ENCODE data around the gene CCL16.

CCL16 gene

DNA sequence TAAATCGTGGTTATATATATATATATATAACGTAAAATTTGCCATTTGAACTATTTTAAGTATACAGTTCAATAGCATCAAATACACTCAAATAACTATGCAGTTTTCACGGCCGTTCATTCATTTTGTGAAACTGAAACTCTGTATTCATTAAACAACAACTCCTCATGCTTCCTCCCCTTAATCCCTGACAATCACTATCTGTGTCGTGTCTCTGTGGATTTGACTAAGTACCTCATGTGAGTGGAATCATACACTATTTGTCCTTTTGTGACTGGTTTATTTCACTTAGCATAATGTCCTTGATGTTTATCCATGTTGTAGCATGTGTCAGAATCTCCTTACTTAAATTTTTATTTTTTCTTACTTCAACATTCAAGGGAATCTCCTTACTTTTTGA, 33.6 kb upstream of the CCL16 start:
- Histone ChIP-seq H3K9ac (ENCODE audit: low read depth, low read length, poor library complexity) (no peak overlapping the region), H4K91ac (ENCODE audit: low read depth, low read length, poor library complexity) (no peak overlapping the region), H3K4me2 (ENCODE audit: insufficient read depth, low read length, poor library complexity, severe bottlenecking) (no peak overlapping the region), H3K9me3 (replicated peaks in 1 of 2; ENCODE audit: control insufficient read depth in 2 of 2, insufficient read depth in 1 of 2, low read depth in 1 of 2, low read length in 2 of 2) (peaks cover 0 to 6% of the 10 kb centered on the region in 2 donors), H3K18ac (ENCODE audit: low read length) (no peak overlapping the region), H3K14ac (ENCODE audit: low read length) (no peak overlapping the region), H3K4ac (ENCODE audit: low read length) (no peak overlapping the region), H3K27ac (replicated peaks; ENCODE audit: low read length) (no peak overlapping the region), H2AK5ac (ENCODE audit: low read depth, low read length) (no peak overlapping the region), H3K4me1 (ENCODE audit: control insufficient read depth in 2 of 2, insufficient read depth in 1 of 2, low read depth in 1 of 2, low read length in 2 of 2) (no peaks in the 10 kb centered on the region), H3K27me3 (ENCODE audit: control insufficient read depth in 3 of 3, insufficient read depth in 3 of 3, low read depth in 1 of 3, low read length in 3 of 3) (peaks cover 0 to 3% (median 0%) of the 10 kb centered on the region in 3 experiments), H4K8ac (ENCODE audit: low read depth, low read length) (no peak overlapping the region), H2BK120ac (ENCODE audit: low read depth, low read length) (no peak overlapping the region), H2BK12ac (ENCODE audit: low read length) (no peak overlapping the region), H2AFZ (ENCODE audit: low read length) (no peak overlapping the region), H3K23ac (ENCODE audit: low read depth, low read length, poor library complexity) (no peak overlapping the region), H3K79me1 (ENCODE audit: low read depth, low read length) (no peaks in the 10 kb centered on the region), H3K36me3 (replicated peaks in 1 of 2; ENCODE audit: control insufficient read depth in 2 of 2, insufficient read depth in 2 of 2, low read length in 2 of 2) (no peaks in the 10 kb centered on the region), H2BK5ac (ENCODE audit: low read length) (no peak overlapping the region), H3K4me3 (ENCODE audit: low read length in 2 of 2) (no peak overlapping the region), H2BK15ac (ENCODE audit: low read length) (no peak overlapping the region)
- no CpG with 5 or more reads among the region's 5 CpGs for WGBS, 2 donors (ENCODE audit: extremely low coverage in 2 of 2, insufficient read length in 2 of 2, insufficient replicate concordance in 1 of 2)
- DNase-seq (ENCODE audit: low spot score): no peak

DNA sequence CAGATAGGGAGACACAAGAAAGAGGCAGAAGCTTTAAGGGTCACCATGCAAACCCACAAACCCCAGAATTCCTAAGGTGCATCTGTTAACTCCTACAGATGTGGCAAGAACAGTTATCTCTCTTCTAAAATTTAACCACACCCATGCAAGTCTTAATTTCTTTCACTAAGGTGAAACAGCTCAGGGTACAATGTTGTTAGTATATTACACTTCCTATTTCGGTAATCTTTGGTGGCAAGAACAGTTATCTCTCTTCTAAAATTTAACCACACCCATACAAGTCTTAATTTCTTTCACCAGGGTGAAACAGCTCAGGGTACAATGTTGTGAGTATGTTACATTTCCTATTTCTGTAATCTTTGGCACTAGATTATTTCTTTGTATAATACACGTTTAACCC, 29.9 kb upstream of the CCL16 start:
- DNase-seq (ENCODE audit: low spot score): no peak

DNA sequence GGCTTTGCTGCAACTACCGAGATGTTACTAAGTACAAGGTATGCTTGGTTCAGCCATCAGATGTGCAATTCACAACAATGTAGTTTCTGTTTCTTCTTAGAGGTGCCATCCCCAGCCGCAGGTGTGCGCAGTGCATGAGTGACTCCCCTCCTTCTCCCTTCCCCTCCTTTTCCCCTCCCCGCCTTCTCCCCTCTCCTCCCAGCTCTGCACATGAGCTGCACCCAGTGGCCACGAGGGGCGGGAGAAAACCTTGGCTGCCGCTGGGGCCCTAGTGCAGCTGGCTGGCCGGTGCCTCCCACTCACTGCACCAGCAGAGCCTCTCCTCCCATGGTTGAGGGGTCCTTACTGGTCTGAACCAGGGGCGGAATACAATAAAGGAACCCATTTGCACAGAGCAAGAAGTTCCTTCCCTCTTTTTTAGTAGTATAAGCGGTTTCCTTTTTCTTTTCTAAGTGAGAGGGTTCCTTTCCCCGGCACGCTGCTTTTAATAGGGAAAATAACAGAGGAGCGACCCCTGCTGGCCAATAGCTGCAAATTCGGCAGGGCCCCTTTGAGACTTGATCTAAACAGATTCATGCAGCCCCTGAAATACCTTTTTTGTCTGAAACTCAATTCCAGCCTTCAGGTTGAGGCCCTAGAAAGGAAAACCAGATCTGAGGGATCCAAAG, 27.8 kb upstream of the CCL16 start:
- Histone ChIP-seq H3K14ac (ENCODE audit: low read length) (no peak overlapping the region), H3K4me2 (ENCODE audit: insufficient read depth, low read length, poor library complexity, severe bottlenecking) (no peak overlapping the region), H2BK5ac (ENCODE audit: low read length) (no peak overlapping the region), H4K8ac (ENCODE audit: low read depth, low read length) (no peak overlapping the region), H3K79me1 (ENCODE audit: low read depth, low read length) (no peaks in the 10 kb centered on the region), H3K4me1 (ENCODE audit: control insufficient read depth in 2 of 2, insufficient read depth in 1 of 2, low read depth in 1 of 2, low read length in 2 of 2) (no peaks in the 10 kb centered on the region), H2BK15ac (ENCODE audit: low read length) (no peak overlapping the region), H2AFZ (ENCODE audit: low read length) (peak overlapping the region; percentile 75), H2BK120ac (ENCODE audit: low read depth, low read length) (no peak overlapping the region), H3K27me3 (ENCODE audit: control insufficient read depth in 3 of 3, insufficient read depth in 3 of 3, low read depth in 1 of 3, low read length in 3 of 3) (peaks cover 0 to 3% (median 0%) of the 10 kb centered on the region in 3 experiments), H3K18ac (ENCODE audit: low read length) (no peak overlapping the region), H3K23ac (ENCODE audit: low read depth, low read length, poor library complexity) (no peak overlapping the region), H3K4ac (ENCODE audit: low read length) (no peak overlapping the region), H2BK12ac (ENCODE audit: low read length) (no peak overlapping the region), H4K91ac (ENCODE audit: low read depth, low read length, poor library complexity) (no peak overlapping the region), H3K9me3 (replicated peaks in 1 of 2; ENCODE audit: control insufficient read depth in 2 of 2, insufficient read depth in 1 of 2, low read depth in 1 of 2, low read length in 2 of 2) (peaks cover 0 to 14% of the 10 kb centered on the region in 2 donors), H3K36me3 (replicated peaks in 1 of 2; ENCODE audit: control insufficient read depth in 2 of 2, insufficient read depth in 2 of 2, low read length in 2 of 2) (no peaks in the 10 kb centered on the region), H3K27ac (replicated peaks; ENCODE audit: low read length) (no peak overlapping the region), H2AK5ac (ENCODE audit: low read depth, low read length) (no peak overlapping the region), H3K4me3 (ENCODE audit: low read length in 2 of 2) (peak overlapping the region in 1 of 2 donors; percentile 21), H3K9ac (ENCODE audit: low read depth, low read length, poor library complexity) (no peak overlapping the region)
- DNase-seq (ENCODE audit: low spot score): no peak
- no CpG with 5 or more reads among the region's 14 CpGs for WGBS, 2 donors (ENCODE audit: extremely low coverage in 2 of 2, insufficient read length in 2 of 2, insufficient replicate concordance in 1 of 2)

More for the DNA sequence above, 29.9 kb upstream of the CCL16 start:
- H3K18ac ChIP-seq (ENCODE audit: low read length): no peak overlapping the region
- no peak overlapping the region for H3K14ac ChIP-seq (ENCODE audit: low read length)
- no peak overlapping the region for H3K23ac ChIP-seq (ENCODE audit: low read depth, low read length, poor library complexity)
- no peak overlapping the region for H2BK12ac ChIP-seq (ENCODE audit: low read length)
- H2AFZ ChIP-seq (ENCODE audit: low read length): no peak overlapping the region
- H3K27ac ChIP-seq (replicated peaks; ENCODE audit: low read length): no peak overlapping the region
- H3K79me1 ChIP-seq (ENCODE audit: low read depth, low read length): no peaks in the 10 kb centered on the region
- no peak overlapping the region for H3K4me2 ChIP-seq (ENCODE audit: insufficient read depth, low read length, poor library complexity, severe bottlenecking)
- no peak overlapping the region for H2BK15ac ChIP-seq (ENCODE audit: low read length)
- H3K4me3 ChIP-seq (ENCODE audit: low read length in 2 of 2): no peak overlapping the region
- H4K8ac ChIP-seq (ENCODE audit: low read depth, low read length): no peak overlapping the region
- no peak overlapping the region for H3K9ac ChIP-seq (ENCODE audit: low read depth, low read length, poor library complexity)
- H3K9me3 ChIP-seq (replicated peaks in 1 of 2; ENCODE audit: control insufficient read depth in 2 of 2, insufficient read depth in 1 of 2, low read depth in 1 of 2, low read length in 2 of 2): peaks cover 0 to 14% of the 10 kb centered on the region in 2 donors
- no peak overlapping the region for H3K4ac ChIP-seq (ENCODE audit: low read length)
- peaks cover 0 to 3% (median 0%) of the 10 kb centered on the region in 3 experiments for H3K27me3 ChIP-seq (ENCODE audit: control insufficient read depth in 3 of 3, insufficient read depth in 3 of 3, low read depth in 1 of 3, low read length in 3 of 3)
- no peaks in the 10 kb centered on the region for H3K36me3 ChIP-seq (replicated peaks in 1 of 2; ENCODE audit: control insufficient read depth in 2 of 2, insufficient read depth in 2 of 2, low read length in 2 of 2)
- H4K91ac ChIP-seq (ENCODE audit: low read depth, low read length, poor library complexity): no peak overlapping the region
- no peak overlapping the region for H2AK5ac ChIP-seq (ENCODE audit: low read depth, low read length)
- no peaks in the 10 kb centered on the region for H3K4me1 ChIP-seq (ENCODE audit: control insufficient read depth in 2 of 2, insufficient read depth in 1 of 2, low read depth in 1 of 2, low read length in 2 of 2)
- WGBS, 2 donors (ENCODE audit: extremely low coverage in 2 of 2, insufficient read length in 2 of 2, insufficient replicate concordance in 1 of 2): no CpG with 5 or more reads among the region's 2 CpGs
- H2BK120ac ChIP-seq (ENCODE audit: low read depth, low read length): no peak overlapping the region
- no peak overlapping the region for H2BK5ac ChIP-seq (ENCODE audit: low read length)

DNA sequence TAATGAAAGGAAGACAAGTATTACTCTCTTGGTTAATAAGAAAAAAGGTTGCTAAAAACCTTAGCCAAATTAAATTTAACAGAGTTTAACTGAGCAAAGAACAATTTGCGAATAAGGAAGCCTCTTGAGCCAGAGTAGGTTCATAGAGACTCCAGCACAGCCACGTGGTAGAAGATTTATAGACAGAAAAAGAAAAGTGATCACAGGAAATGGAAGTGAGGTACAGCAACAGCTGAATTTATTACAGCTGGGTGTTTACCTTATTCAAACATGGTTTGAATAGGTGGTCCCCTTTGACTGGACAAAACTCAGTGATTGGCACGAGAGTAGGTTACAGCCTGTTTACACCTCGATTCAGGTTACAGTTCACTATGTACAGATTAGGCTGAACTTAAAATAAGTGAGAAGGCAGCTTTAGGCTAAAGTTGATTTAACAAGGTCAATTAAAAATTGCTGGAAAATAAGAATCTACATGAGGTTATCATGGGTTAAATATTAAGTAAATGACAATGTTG, 23.4 kb upstream of the CCL16 start:
- H2AFZ ChIP-seq (ENCODE audit: low read length): no peak overlapping the region
- no peak overlapping the region for H3K18ac ChIP-seq (ENCODE audit: low read length)
- H3K79me1 ChIP-seq (ENCODE audit: low read depth, low read length): no peaks in the 10 kb centered on the region
- no peak overlapping the region for H2BK12ac ChIP-seq (ENCODE audit: low read length)
- no peaks in the 10 kb centered on the region for H3K27me3 ChIP-seq (ENCODE audit: control insufficient read depth in 3 of 3, insufficient read depth in 3 of 3, low read depth in 1 of 3, low read length in 3 of 3)
- no peak overlapping the region for H2BK120ac ChIP-seq (ENCODE audit: low read depth, low read length)
- DNase-seq (ENCODE audit: low spot score): no peak
- H3K4me2 ChIP-seq (ENCODE audit: insufficient read depth, low read length, poor library complexity, severe bottlenecking): no peak overlapping the region
- no peak overlapping the region for H3K9ac ChIP-seq (ENCODE audit: low read depth, low read length, poor library complexity)
- no peak overlapping the region for H2AK5ac ChIP-seq (ENCODE audit: low read depth, low read length)
- H4K91ac ChIP-seq (ENCODE audit: low read depth, low read length, poor library complexity): no peak overlapping the region
- H3K4me1 ChIP-seq (ENCODE audit: control insufficient read depth in 2 of 2, insufficient read depth in 1 of 2, low read depth in 1 of 2, low read length in 2 of 2): peaks cover 5 to 15% of the 10 kb centered on the region in 2 donors
- H3K36me3 ChIP-seq (replicated peaks in 1 of 2; ENCODE audit: control insufficient read depth in 2 of 2, insufficient read depth in 2 of 2, low read length in 2 of 2): no peaks in the 10 kb centered on the region
- H3K27ac ChIP-seq (replicated peaks; ENCODE audit: low read length): no peak overlapping the region
- no peak overlapping the region for H3K4me3 ChIP-seq (ENCODE audit: low read length in 2 of 2)
- no peak overlapping the region for H3K4ac ChIP-seq (ENCODE audit: low read length)
- no peak overlapping the region for H2BK15ac ChIP-seq (ENCODE audit: low read length)
- no peak overlapping the region for H3K23ac ChIP-seq (ENCODE audit: low read depth, low read length, poor library complexity)
- no CpG with 5 or more reads among the region's 4 CpGs for WGBS, 2 donors (ENCODE audit: extremely low coverage in 2 of 2, insufficient read length in 2 of 2, insufficient replicate concordance in 1 of 2)
- no peak overlapping the region for H2BK5ac ChIP-seq (ENCODE audit: low read length)
- no peak overlapping the region for H3K14ac ChIP-seq (ENCODE audit: low read length)
- no peak overlapping the region for H4K8ac ChIP-seq (ENCODE audit: low read depth, low read length)
- peaks cover 0 to 8% of the 10 kb centered on the region in 2 donors for H3K9me3 ChIP-seq (replicated peaks in 1 of 2; ENCODE audit: control insufficient read depth in 2 of 2, insufficient read depth in 1 of 2, low read depth in 1 of 2, low read length in 2 of 2)
